NCI-H345 (cell line): Measurements from ENCODE around the gene METTL17.
"Not testable (repeated sequence)": the region's sequence is repeated elsewhere in the genome, so short reads cannot be mapped to it uniquely, and the experiment has no call there.

Source experiments
- DNase-seq: peaks from one replicate; lab custom pipeline; 2025; lab: John Stamatoyannopoulos, UW

The METTL17 gene

DNA sequence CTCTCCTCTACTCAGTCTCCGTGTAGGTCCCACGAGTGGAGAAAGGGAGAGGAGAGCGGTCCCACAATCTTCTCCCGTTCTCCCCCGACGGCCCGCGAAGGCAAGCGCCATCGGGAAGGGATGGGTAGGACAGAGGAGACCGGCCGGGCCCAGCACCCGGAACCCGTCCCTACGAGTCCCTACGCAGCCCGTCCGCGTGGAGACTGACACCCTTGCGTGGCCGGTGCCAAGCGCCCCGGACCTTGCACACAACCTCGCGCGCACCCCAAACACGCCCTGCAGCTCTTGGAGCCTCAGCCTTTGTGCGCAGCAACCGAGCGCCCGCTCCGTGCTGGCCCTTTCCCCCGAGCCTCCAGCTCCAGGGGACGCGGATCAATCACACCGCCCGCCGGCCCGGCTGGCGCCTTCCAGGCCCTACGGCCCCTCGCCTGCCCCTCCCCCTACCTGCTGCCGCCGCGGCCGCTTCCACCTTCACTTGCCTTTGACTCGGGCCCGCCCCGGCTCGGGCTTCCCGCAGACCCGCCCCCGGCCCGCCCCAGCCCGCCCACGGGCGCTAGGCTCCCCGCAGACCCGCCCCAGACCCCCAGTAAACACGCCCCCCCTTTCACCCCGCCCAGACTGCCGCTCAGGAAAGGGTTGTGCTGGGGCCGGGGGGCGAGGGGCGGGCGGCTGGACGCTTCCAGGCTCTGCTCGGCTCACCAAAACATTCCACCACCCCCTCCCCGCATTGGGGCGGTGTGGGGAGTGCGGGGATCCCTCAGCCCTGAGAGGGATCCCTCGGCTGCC is 35.0 kb downstream of the METTL17 start, which contains the start of gene NDRG2:
TSS of gene NDRG2 (minus strand) at position 477 of the 786 bp plus-strand sequence. CDS start 1,746 bp downstream, outside the sequence.
- peak; percentile 27 for DNase-seq

DNA sequence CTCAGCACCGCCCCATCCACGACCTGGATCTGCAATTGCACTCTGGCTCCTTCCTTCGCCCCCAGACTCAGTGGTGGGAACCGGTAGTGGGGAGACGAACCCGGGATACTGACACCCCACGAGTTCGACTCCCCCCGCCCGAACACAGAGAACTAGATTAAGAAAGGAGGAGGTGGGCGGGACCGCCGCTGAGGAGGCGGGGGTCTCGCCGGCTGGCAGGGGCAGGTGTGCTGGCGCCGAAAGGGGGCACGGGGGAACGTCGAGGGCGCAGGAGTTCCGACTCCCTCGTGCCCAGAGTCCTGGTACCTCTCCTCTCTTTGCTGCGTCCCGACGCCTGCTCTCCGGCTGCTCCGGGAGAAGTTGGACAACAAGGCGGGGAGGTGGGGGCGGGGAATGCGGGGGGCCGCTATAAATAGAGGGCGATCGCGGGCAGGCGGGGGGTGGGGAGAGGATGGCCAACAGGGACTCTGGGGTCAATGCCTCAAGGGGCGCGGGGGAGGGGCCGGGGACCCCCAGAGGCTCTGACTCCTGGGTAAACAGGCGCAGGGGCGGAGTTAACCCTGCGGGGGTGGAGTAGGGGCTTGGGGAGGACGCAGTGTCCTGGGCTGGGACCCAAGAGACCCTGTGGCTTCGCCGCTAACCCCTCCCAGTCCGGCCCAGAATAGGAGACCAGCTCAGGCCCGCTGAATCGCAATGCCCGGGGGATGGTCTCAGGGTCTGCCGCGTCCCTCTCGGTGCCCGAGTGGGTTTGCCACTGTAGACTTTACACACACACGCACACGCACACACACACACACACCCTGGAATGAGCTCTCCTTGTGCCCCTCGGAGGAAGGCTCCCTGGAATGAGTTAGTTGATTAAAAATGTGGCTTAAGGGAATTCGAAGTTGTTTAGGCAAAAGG is 35.8 kb downstream of the METTL17 start:
- no peak for DNase-seq

DNA sequence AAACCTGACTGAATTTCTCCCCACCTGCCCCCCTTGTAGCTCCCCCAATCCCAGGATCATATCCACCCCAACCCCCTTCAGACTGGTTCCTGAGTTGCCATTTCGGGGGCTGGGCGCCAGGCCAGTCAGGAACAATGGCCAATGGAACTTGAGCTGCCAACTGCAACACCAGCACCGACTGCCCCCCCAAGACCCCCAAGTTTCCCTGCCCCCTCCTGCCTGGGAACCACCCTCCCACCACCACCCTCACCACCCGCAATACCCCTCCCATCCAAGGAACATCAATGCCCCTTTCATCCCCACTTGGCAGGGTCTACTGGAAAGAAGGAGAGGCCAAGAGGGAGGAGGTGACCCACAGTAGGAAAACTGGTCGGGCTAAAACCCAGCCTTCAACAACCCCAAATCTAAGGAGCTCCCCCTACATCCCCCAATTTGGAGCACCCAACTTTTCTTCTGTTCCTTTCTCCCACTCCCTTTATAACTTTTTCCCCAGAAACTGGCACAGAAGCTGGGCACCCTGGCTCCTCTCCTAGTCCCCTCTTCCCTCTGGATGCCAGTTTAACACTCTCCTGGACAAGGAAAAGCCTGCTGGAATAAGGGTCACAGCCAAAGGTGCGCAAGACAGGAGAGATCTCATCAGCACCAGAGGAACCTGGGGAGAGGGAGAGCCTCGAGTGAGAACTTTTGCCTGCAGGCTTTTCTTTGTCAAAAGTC is 36.7 kb downstream of the METTL17 start:
- DNase-seq: no peak

DNA sequence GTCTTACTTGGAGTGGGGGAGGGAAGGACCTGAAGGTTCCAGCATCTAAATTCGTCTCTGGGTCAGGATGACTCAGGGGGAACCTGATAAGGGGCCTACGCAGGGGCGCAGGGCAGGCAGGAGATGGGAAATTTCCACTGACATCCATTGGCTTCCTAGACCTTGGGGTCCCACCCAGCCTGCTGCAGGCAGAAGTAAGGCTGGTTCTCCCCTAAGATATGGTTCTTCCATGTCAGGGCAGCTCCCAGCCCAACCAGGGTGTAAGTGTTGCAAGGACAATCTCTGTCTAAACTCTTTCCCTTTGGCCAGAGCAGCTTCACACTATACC is 37.2 kb downstream of the METTL17 start:
- DNase-seq: no peak

DNA sequence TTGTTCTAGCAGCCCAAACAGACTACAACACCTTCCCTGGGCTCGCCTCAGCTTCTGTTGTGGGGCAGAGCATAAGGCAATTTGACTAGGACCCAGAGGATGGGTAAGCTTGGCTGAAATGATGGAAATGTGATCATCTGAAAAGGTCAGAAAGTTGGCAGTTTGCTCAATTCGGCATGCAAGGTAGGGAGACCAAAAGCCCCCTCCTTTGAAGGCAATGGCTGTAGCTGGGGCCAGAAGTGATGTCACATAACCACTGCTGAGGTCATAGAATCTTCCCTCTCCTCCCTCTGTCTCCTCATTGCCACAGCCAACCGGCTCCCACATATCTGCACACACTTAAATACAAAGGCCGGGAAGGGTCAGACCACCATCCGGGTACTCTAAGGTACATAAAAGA is 40.1 kb downstream of the METTL17 start, which contains the start of gene TPPP2:
TSS of gene TPPP2 (plus strand) at position 301 of the 400 bp plus-strand sequence. CDS start 365 bp downstream, outside the sequence.
- DNase-seq: no peak

DNA sequence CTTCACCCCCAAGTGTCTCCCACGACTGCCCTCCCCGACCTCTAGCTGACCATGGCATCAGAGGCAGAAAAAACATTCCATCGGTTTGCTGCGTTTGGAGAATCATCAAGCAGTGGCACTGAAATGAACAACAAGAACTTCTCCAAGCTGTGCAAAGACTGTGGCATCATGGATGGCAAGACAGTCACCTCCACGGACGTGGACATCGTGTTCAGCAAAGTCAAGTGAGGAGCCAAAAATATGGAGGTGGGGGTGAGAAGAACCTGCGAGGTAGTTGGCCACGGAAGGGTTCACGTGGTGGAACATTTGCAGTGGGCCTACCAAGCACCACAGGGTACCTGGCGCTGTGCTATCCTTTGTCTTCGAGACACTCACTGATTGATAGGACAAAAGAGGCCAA is 40.8 kb downstream of the METTL17 start:
- DNase-seq: no peak

DNA sequence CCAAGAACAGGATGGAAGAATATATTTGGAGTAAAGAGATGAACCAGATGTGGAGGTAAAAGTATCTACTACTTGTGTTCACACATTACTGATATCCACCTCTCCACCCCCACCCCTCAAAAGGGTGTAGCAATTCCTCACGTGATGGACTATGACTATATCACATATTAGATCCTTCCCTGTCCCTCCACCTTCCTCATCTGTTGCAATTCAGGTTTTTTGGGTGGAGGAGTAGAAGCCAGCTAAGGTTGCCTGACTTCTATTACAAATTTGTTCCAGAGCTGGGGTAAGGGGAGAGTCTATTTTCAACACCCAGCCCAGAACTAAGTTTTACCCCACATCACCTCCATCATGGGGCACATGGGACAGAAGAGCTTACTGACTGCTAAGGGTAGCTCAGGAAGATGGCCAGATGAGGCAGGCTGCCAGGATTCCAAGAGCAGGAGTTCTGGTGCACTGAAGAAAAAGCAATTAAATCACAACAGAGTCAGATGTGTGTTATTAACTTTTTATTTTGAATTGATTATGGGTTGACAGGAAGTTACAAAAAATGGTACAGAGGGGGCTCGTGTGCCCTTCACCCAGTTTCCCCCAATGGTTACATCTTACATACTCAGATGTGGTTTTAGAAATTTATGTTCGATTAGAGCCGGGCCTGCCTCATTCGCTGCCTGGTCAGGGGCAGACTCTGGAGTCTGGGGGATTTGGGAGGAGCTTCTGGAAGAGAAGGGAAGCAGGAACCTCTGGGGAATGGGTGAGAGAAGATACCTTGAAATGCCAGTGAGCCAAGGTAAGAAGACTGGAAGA is 42.7 kb downstream of the METTL17 start:
- no peak for DNase-seq

DNA sequence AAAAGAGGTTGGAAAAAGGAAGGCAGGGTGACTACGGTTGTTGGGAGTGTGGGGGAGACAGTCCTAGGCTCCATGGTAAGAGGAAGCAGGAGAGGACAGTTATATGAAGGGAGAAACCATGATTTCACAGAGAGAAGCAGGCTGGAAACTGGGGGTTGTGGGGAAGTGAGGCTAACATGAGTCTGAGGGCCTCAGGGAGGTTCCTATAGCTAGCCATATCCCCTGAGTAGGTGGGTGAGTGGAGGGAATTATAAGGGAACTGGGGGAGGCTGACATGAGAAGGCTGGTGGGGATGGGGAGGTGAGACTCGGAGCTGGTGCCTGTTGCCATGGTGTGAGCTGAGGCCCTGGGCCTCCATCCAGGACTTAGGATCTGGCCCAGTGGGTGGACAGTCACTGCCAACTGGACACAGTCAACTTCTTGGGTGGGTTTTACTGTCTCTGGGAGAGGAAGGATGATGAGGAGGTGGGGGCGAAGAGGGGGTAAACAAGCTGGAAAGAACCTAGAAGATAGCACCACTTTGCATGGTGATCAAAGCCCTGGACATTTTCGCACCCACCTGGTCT is 43.4 kb downstream of the METTL17 start:
- DNase-seq: no peak

DNA sequence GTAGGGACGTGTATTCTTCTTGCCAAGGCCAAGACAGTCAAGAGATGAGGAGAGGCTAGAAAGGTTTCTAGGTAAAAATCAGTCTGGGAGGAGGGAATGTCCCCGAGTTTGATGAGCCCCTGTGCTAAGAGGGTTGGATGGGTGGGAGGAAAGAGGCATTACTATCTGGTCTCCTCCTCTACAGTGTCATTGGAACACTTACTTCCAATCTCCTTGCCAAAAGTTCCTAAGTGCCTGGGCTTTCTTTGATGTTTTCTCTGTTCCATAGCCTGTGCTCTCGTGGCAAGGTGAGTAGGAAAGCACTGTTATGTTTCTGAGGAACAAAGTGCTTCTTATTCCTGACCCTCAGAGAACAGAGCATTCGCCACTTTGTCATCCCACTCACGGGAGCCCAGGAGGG is 44.9 kb downstream of the METTL17 start, which contains the start of gene RNASE13:
TSS of gene RNASE13 (minus strand) at position 101 of the 400 bp plus-strand sequence. CDS start 519 bp downstream, outside the sequence.
- DNase-seq: no peak

DNA sequence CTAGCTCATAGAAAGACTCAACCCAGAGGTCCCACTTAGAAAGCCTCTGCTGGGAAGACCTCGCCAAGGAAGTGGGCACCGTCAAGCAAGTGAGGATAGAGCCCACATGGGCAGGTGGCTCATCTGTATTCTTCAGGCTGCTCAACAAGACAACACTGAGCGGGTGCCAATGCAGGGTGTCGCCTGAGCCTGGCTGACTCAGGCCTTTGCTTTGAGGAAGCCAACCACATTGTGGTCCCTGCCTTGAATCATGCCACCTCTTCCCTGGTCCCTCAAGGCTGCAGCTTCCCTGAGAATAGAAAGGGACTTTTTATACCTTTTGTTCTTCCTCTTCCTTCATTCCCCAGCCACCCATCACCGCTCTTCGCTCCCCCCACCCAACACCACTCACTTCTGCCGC is 47.0 kb downstream of the METTL17 start:
- DNase-seq: no peak

DNA sequence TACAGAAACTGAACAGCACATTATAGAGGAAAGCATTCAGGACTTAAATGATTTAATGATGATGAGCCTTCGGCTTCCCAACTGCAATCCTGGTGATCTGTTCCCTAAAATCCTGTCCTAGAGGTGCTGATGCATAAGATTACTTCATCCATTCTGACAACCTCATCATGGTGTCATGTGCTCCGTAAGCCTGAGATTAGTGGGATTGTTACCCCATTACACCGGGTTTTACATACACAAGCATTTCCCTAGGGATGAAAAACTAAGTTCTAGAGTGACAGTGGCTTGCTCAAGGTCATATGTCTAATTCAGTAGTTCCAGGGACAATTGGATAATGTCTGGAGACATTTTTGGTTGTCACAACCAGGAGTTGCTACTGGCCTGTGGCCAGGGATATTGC is 47.4 kb downstream of the METTL17 start:
- no peak for DNase-seq

DNA sequence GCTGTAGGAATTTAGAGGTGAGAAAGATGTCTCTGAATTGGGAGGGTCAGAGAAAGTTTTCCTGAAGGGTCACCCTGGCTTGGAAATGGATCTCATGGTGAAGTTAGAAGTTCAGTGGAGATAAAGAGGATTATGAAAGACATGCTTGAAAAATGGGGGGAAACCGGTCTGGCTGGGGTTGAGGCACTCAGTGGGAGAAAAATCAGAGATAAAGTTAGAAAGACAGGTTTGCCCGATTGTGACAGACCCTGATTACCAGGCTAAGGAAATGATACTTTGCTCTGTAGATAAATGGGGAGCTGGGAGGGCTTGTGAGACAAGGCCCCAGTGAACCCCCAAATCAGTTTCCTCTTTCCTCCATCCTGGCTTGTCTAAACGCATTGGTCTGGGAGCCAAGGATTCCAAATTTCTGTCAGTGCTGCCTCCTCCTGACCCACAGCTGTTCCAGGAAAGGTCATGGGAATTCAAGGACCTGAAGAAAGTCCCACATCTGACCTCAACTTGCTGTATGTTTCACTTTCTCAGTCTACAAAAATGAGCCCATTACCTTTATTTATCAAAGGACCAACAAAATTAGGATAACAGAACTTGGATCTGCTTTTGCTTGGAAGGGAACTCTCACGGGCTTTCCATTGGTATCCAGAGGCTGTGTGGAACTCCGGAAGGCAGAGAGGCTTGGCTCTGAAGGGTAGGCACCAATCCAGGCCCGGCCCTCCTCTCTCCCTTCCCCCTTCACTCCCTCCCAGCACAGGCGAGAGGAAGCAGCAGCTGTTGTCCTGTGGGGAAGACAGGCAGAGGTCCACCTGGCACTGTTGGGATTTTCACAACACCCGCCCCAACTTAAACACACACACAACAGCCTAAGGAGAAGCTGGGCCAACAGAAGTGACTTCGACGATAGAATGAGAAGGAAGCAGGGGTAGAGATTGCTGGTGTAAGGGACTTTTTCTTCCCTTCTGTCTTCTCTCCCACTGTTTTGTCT is 49.0 kb downstream of the METTL17 start:
- no peak for DNase-seq

DNA sequence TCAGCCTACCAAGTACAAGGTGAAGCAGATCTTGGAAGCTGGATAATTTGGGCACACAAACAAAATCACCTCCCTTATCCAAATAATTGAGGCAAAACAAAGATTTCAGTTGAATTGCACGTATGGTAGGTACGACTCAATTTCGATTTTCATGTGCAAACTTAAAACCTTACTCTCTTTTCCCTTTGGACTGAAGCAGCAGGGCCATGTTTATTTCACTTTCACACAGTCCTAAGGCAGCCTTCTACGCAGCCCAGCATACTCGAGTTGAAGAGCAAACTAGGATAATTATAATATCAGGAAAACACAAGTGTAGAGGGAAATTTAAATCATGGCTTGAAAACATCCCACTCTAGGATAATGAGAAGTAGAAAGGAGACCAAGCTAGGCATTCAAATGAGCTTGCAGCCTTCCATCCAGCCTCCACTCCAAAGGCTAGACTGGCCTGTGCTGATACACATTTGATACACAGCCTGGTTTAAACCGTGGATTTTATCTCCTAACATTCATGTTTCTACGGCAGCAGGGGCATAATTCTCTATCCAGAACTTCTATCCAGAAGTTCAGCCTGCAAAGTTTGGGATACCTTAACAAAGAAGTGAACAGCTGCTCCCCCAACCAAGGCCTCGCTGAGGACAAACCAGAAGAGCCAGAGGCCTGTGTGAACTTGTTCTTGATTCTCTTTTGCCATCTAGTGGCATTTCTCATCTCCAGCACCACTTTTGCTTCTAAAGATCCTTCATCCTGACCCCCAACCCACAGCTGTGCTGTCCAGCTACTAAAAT is 50.0 kb downstream of the METTL17 start:
- DNase-seq: peak; percentile 27

DNA sequence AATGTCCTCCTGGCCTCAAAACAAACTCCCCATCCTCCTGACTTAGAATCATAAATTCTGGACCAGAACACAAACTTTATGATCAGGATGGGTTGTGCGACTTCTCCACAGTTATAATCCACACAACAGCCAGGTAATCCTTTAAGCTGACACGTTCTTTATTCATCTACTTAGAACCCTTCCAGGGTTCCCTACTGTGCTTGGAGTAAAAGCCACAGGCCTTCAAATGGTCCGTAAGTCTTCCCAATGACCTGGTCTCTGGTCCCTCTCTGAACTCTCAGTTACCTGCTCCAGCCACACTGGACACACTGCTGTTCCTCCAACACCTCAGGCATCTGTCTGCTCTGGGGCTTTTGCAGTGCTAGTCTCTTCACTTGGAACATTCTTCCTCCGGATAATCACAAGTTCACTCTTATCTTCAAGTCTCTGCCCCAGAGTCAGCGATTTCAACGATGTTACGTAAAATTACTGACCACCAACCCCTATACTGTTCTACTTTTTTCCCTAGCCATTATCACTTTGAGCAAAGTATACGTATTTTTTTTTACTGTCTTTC is 50.7 kb downstream of the METTL17 start:
- no peak for DNase-seq

DNA sequence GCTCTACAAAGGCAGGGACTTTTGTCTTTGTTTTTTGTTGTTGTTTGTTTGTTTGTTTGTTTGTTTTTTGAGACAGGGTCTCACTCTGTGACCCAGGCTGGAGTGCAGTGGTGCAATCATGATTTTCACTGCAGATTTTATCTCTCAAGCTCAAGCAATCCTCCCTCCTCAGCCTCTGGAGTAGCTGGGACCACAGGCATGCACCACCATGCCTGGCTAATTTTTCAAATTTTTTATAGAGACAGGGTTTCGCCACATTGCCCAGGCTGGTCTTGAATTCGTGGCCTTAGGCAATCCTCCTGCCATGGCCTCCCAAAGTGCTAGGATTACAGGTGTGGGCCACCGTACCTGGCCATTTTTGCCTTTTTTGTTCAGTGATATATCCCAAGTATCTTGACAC is 51.2 kb downstream of the METTL17 start:
- DNase-seq: not testable (repeated sequence)

DNA sequence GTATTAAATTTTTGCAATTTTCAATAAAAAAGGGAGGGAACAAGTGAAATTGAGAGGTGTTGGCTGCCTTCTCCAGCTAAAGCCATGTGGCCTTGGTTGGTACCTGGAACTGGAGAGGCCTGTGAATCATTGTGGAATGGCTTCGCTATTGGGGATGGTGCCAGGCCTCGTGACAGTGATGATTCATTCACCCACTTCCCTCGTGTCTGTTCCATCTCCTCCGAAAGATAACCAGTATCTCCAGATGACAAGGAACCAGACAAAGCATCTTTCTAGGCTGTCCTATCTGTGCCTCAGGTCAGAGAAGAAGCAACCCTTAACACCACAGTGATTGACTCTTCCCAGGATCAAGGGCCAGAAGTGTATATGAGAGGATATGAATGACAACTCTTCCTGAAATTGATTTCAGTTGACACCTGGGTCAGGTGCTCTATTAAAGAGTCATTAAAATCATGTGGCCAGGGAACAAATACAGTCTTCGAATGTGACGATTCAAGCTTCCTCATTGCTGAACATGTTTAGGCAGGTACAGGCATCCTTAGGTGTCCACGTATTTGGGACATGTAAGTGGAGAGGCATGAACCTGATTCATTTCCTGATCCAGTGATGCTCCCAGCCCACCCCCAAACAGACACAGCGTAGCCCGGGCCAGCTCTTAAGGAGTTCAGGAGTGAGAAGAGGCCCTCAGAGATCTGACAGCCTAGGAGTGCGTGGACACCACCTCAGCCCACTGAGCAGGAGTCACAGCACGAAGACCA is 52.1 kb downstream of the METTL17 start, which contains the start of gene RNASE7:
TSS of gene RNASE7 (plus strand) at position 687 of the 758 bp plus-strand sequence. CDS start 631 bp downstream, outside the sequence.
- DNase-seq: no peak

DNA sequence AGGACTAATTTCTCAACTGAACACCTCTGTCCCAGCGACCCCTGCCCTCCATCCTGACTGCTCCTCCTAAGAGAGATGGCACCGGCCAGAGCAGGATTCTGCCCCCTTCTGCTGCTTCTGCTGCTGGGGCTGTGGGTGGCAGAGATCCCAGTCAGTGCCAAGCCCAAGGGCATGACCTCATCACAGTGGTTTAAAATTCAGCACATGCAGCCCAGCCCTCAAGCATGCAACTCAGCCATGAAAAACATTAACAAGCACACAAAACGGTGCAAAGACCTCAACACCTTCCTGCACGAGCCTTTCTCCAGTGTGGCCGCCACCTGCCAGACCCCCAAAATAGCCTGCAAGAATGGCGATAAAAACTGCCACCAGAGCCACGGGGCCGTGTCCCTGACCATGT is 53.1 kb downstream of the METTL17 start:
- DNase-seq: no peak
